Measurements from ENCODE around the gene NR0B2. TPM values are rescaled to one million over a fixed set of nuclear protein-coding genes. Genes with fewer than 3 reads are reported as not detected.

The NR0B2 gene
- total RNA-seq, 1 donor from 2014 or later = not detected

DNA sequence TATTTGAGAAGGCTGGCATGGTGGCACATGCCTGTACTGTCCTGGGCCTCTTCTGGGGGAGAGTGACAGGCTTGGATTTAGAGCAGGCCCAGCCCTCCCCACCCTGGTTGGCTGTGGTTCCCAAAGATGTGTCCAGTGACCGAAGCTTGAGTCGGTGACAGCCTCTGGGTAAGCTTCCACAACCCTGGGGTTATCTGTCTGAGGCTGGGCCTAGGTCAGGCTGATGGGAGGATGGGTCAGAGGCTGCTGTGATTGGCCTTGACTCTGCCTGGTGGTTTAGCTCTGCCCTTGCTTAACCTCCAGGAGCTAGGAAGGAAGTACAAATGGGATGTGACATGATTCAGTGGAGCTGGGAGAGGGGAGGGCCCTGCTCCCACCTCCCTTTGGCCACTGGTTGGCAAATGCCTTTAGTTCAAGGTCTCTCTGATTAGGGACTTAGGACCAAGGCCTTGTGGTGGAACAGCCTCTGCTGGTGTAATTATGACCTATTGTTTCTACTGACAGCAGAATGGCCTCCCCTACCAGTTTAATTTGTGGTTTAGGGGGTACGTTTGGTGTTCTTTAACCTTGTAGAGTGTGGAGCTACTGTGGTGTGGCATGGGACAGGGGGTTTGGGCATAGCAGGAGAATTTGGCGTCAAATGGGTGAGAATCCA, 24.4 kb upstream of the NR0B2 start:
- FAIRE-seq = no peak
- DNase-seq (ENCODE audit: low spot score in 2 of 2) = no peak

DNA sequence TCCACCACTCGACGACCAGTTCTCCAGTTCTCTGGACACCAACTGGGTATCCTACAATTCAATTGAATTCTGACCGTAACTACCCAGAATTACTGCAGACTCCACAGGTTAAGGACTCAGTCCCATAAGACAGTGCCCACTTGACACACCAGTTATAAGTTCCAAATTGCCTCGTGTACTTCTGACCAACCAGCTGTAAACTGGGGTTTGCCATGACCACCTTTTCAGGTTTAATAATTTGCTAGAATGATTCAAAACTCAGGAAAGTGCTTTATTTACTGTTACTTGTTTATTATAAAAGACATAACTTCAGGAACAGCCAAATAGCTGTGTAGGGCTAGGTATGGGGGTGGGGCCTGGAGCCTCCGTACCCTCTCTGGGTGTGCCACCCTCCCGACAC, 23.0 kb upstream of the NR0B2 start:
- FAIRE-seq = no peak
- no peak for DNase-seq (ENCODE audit: low spot score in 2 of 2)

DNA sequence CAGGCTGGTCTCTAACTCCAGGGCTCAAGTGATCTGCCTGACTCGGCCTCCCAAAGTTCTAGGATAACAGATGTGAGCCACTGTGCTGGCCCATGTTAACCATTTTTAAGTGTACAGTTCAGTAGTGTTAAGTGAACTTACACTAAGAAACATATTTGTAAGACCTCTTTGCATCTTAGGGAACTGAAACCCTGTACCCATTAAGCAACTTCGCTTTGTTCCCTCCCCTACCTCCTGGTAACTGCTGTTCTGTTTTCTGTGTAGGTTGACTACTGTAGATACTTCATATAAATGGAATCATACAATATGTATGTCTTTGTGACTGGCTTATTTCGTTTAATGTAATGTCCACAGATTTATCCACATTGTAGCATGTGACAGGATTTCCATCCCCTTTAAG, 18.8 kb upstream of the NR0B2 start:
- FAIRE-seq = no peak
- DNase-seq (ENCODE audit: low spot score in 2 of 2) = no peak

DNA sequence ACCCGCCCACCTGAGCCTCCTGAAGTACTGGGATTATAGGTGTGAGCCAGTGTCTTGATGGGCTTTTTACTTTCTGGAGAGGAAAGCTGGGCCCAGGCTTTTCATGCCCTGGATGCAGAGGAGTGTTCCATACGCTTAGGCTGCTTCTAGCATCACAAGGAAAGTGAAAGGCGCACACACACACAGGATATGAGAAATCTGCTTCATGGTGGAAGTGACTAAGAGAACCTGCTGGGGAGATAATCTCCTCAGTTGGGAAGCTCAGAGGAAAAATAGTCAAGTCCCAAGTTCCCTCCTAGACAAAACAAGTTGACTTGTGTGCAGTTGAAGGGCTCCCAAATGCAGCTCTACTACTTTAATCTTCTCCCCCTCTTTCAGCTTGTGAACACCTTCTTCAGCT, 9.9 kb upstream of the NR0B2 start:
- no peak for DNase-seq (ENCODE audit: low spot score in 2 of 2)
- FAIRE-seq = no peak

DNA sequence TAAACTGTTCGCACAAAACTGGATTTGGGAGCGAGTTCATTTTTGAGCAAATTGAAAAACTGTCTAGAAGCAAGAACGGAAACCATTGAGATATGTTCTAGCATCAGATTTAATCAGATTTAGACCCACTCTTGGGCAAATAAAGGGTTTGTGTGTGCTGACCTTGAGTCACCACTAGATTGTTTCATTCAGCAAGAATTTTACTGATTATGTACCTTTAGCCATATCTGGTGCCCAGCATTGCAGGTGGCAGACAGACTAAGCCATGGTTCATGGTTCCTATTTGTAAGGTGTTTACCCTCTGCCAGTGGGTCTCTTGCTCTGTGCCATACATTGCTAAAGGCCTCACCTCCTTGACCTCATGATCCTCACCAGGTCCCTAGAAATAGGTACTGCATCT, 9.1 kb upstream of the NR0B2 start:
- FAIRE-seq (no peak), DNase-seq (ENCODE audit: low spot score in 2 of 2) (no peak)

GRCh38 chr1:26922431-26922729, 8.6 kb upstream of the NR0B2 start:
- FAIRE-seq = no peak
- DNase-seq (ENCODE audit: low spot score in 2 of 2) = no peak

DNA sequence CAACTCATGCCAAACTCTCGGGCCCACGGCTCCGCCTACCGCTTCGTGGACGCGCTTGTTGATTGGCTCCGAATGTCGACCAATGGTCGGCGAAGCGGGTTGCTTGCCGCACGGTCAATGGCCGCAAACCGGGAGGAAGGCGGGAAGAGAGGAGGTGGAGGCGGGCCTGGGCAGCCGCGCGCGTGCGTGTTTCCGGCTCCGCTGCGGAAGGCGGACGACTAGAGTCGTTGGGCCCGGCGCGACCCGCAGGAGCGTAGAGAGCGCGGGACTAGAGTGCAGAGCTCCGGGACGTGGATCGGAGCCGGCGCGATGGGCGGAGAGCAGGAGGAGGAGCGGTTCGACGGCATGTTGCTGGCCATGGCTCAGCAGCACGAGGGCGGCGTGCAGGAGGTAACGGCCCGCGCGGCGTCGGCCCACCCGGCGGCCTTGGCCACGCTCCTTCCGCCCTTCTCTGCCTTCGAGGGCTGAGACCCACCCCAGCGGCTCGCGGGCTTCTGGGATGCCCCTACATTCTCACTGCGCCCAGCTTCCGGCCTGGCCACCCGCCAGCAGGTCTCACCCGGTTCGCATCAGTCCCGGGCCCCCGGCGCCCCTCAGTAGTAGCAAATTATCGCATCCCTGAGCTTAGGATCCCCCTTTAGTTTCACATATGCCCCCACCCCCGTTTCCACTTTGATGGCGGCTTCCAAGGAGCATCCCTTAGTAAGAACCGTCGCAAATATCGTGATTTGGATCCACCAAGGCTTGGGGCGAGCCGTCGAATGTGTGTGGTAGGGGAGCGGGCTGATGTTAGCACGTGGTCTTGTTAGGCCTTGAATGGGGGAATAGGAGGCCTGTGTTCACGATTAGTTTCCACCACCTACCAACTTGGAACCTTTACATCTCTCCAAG, 8.0 kb upstream of the NR0B2 start, which contains the start of gene NUDC:
NUDC (plus strand) TSS at position 204 of the 891 bp plus-strand sequence; CDS start at position 310, 106 bp downstream.
- FAIRE-seq (peak; percentile 98), DNase-seq (ENCODE audit: low spot score in 2 of 2) (peak; percentile 95 to 98)

- no peak for FAIRE-seq
Measured at GRCh38 chr1:26921126-26921539, 7.4 kb upstream of the NR0B2 start.

DNA sequence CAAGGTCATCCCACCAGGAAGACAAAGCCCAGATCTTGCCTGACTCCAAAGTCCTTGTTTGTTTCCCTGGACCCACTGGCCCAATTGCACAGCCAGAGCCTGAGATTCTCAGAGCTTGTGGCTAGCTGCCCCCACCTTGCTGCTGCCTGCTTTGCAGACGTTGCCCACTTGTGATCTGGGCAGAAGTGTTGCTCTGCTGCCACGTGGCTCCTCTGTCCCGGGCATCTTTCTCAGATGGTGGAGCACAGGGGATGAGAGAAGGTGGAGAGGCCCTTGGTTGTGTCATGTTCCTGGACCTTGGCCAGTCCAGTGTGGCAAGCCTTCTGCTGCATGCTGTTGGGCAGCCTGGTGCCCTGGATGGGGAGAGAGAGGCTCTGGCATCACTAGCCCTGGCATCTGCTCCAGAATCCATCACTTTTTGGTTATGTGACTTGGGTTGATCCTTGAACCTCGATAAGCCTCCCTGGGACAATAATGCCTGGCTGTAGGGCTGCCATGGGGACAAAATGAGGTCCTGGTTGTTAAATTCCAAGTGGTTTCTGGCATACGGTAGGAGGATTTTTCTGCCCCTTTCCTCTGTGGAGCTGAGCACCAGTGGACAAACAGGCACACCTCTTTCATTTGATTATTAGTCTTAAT, 1.5 kb upstream of the NR0B2 start:
- FAIRE-seq = no peak
- no peak for DNase-seq (ENCODE audit: low spot score in 2 of 2)

More at GRCh38 chr1:26921126-26921539, 7.4 kb upstream of the NR0B2 start:
- no peak for DNase-seq (ENCODE audit: low spot score in 2 of 2)

- FAIRE-seq = no peak
- DNase-seq (ENCODE audit: low spot score in 2 of 2) = no peak
Measured at GRCh38 chr1:26913389-26913753, 404 bp downstream of the NR0B2 start.

DNA sequence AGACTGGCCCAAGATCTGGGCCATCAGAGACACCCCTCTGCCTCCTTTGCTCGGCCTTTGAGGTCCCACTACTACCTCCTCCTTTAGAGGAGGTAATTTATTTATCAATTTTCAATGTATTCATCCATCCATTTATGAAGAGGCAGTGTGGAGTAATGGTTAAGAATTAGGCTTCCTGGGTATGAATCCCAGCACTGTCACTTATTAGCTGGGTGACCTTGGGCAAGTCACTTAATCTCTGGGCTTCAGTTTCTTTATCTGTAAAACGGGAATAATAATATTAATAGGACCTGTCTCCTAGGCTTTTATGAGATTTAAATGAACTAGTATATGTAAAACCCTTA, 1.7 kb downstream of the NR0B2 start:
- DNase-seq (ENCODE audit: low spot score in 2 of 2) (no peak), FAIRE-seq (no peak)

GRCh38 chr1:26911399-26912146, 2.2 kb downstream of the NR0B2 start:
- DNase-seq (ENCODE audit: low spot score in 2 of 2) (no peak), FAIRE-seq (no peak)

DNA sequence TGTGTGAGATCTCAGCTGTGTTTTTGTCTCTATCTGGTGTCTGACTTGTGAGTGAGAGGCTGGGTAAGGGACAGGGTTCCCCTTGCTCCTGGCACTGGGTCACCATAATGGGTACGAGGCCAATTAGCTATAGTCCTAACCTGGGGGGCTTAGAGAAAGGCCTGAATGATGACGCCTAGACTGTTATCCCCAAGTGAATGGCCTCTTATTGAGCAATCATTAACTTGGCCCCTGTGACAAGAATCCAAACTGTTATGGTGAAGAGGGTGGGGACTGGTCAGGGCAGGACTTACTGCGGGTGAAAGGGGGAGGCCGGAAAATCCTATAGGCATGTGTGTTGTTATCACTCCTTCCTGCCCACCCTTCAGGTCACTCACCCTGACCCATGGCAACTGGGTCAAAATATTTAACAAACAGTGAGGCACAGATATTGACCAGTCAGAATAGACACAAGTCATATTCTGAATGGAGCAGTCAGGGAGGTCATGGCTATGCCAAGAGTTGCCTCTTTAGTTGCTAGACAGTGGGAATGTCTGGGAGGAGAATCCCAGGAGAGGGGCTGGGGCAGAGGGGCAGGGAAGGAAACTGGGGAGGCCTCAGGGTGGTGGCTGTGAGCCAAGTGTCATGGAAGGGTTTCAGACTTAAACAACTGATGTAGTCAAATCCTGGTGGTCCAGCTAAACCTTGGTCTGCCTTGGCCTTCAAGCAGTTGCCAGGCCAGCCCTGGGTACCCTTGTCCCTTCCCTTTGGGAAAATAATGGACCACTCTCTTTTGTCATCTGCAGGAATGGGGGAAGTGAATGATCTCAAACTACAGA, 3.2 kb downstream of the NR0B2 start:
- FAIRE-seq (no peak), DNase-seq (ENCODE audit: low spot score in 2 of 2) (no peak)

DNA sequence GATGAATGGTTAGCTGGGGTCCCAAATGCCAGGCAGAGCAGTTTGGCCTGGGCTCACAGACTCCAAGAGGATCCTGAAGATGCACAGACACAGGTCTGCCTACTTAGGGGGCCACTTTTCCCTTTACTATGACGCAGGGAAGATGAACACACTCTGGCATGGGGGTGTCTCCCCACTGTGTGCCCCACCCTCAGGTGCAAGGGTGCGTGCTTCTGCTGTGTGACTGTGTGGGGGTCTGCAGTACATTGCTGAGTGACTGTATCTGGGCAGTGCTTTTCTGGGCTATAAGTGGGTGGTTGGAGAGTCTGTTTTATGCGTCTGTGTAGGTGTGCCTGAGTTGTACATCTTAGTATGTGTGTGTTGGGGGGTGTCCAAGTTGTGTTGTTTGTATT, 3.8 kb downstream of the NR0B2 start:
- DNase-seq (ENCODE audit: low spot score in 2 of 2) (no peak), FAIRE-seq (no peak)

DNA sequence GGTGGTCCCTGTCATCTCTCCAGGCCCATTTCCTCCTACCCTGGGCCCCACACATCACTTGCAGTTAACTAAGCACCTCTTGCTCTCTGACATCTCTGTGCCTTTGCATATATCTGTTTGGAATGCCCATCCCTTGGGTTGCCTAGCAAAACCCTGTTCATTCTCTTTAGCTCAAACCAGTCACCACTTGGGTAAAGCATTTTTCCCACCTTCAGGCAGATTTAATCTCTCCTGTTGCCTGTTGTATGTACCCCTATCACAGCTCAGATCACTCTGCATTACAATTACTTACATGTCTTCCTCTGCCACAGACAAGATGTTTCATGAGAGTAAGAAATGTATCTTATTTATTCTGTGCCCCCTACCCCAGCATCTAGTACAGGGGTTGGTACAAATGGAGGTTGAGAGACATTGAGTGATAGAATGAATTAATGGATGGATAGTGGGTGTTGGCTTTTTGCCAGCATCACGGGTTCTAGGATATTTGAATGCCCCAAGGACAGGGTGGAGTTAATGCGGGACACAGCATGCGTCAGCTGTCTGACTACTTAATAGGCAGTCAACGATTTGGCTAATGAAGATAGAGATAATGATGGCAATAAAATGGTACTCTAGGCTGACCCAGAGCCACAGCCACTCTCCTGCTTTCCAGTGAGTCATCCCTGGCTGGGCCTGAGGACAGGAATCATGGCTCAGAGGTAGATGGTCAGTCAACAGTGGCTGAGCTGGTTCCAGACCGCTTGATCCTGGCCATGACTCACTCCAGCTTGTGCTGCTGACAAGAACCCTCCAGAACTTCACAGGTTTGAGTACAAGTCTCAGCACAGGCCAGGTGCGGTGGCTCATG, 6.5 kb downstream of the NR0B2 start:
- FAIRE-seq (no peak), DNase-seq (ENCODE audit: low spot score in 2 of 2) (no peak)

GRCh38 chr1:26900815-26901511, 12.8 kb downstream of the NR0B2 start:
- FAIRE-seq (no peak), DNase-seq (ENCODE audit: low spot score in 2 of 2) (no peak)

- FAIRE-seq = no peak
- peak; percentile 78 to 89 for DNase-seq (ENCODE audit: low spot score in 2 of 2)
Measured at GRCh38 chr1:26900001-26900814, 13.6 kb downstream of the NR0B2 start, which contains the start of gene GPATCH3. TSS of gene GPATCH3 (minus strand) at chr1:26900467. CDS start at chr1:26900442, 25 bp downstream.

DNA sequence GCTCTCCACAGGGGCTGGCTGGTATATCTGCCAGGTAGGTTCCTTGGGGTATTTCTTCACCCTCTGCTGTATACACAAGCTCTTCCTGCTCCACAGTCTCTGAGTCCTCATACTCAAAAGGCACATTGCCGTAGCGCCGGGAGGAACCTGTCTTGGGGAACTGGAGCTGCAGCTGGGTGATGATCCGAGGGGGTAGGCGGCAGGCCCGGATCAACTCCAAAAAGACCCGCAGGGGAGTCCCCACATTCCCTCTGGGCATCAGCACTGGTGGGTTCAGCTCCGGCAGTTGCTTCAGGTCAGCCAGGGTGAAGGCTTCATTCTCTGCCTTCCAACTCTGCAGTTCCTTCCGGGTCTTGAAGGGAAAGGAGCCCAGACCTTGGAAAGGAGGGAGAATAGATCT, 16.4 kb downstream of the NR0B2 start:
- FAIRE-seq (no peak), DNase-seq (ENCODE audit: low spot score in 2 of 2) (no peak)

Data from frontal cortex (tissue), 4 donors.